WTC11 (cell line): ENCODE data around the gene CD9. TPM values are rescaled to one million over a fixed set of nuclear protein-coding genes. Genes with fewer than 3 reads are reported as not detected.

Experiments
- ATAC-seq: fragments of 200-7000 bp; cut with Tn5 transposase; 2 replicates; pipeline ENCODE4 v1.10.0; 2021; ENCODE audit warnings: mild to moderate bottlenecking, moderate library complexity
- CTCF ChIA-PET: fragments of 300-600 bp; sonication (Branson Sonifier 250); formaldehyde crosslinking; loops from one replicate; lab custom pipeline; 2021; ENCODE audit warnings: antibody characterized with exemption; lab: Charles Lee
- POLR2A ChIA-PET: fragments of 350-600 bp; sonication (Branson Sonifier 250); formaldehyde crosslinking; loops from one replicate; lab custom pipeline; 2021; ENCODE audit warnings: antibody characterized with exemption; lab: Charles Lee
- DNase-seq: peaks from one replicate; pipeline ENCODE4 v3.0.0; 2021; ENCODE audit warnings: low spot score
- H3K27ac Mint-ChIP-seq: 2 replicates; pipeline ENCODE4 v1.8.0; 2021; ENCODE audit warnings: mixed read lengths
- H3K27me3 Mint-ChIP-seq: 2 replicates; pipeline ENCODE4 v1.8.0; 2021; ENCODE audit warnings: low read depth, mild to moderate bottlenecking, moderate library complexity, mixed read lengths
- H3K36me3 Mint-ChIP-seq: 2 replicates; pipeline ENCODE4 v1.8.0; 2021; ENCODE audit warnings: mixed read lengths
- H3K4me1 Mint-ChIP-seq: 2 replicates; pipeline ENCODE4 v1.8.0; 2022; ENCODE audit warnings: mixed read lengths
- H3K4me3 Mint-ChIP-seq: 2 replicates; pipeline ENCODE4 v1.8.0; 2021; ENCODE audit warnings: mild to moderate bottlenecking, moderate library complexity, mixed read lengths
- H3K9me3 Mint-ChIP-seq: 2 replicates; pipeline ENCODE4 v1.8.0; 2021; ENCODE audit warnings: mixed read lengths
- CBFB ChIP-seq: sonication (generic); formaldehyde crosslinking; IDR thresholded peaks from 2 replicates; pipeline ENCODE4 v1.8.1; 2022; ENCODE audit warnings: mild to moderate bottlenecking, low read depth, missing genetic modification reagents
- GABPB1 ChIP-seq: sonication (generic); formaldehyde crosslinking; IDR thresholded peaks from 2 replicates; pipeline ENCODE4 v1.8.1; 2023; ENCODE audit warnings: mild to moderate bottlenecking, missing genetic modification reagents
- MXD4 ChIP-seq: fragments of 250-450 bp; sonication (Bioruptor Pico); IDR thresholded peaks from 2 replicates; pipeline ENCODE4 v1.8.0; 2021; ENCODE audit warnings: mild to moderate bottlenecking, moderate library complexity, borderline replicate concordance
- NFATC4 ChIP-seq: fragments of 250-450 bp; sonication (Bioruptor Pico); IDR thresholded peaks from 2 replicates; pipeline ENCODE4 v1.9.0; 2021; ENCODE audit warnings: mild to moderate bottlenecking
- RELA ChIP-seq: sonication (generic); formaldehyde crosslinking; IDR thresholded peaks from 2 replicates; pipeline ENCODE4 v1.8.1; 2022; ENCODE audit warnings: missing genetic modification reagents, mild to moderate bottlenecking, borderline replicate concordance
- SMAD4 ChIP-seq: sonication (generic); formaldehyde crosslinking; IDR thresholded peaks from 2 replicates; pipeline ENCODE4 v1.8.0; 2022; ENCODE audit warnings: mild to moderate bottlenecking, missing genetic modification reagents
- TEAD4 ChIP-seq: sonication (generic); formaldehyde crosslinking; IDR thresholded peaks from 2 replicates; pipeline ENCODE4 v1.8.0; 2022; ENCODE audit warnings: mild to moderate bottlenecking, missing genetic modification reagents
- ZNF232 ChIP-seq: sonication (generic); formaldehyde crosslinking; IDR thresholded peaks from 2 replicates; pipeline ENCODE4 v1.8.0; 2022; ENCODE audit warnings: mild to moderate bottlenecking, missing genetic modification reagents
- ZNF416 ChIP-seq: fragments of 250-450 bp; sonication (Bioruptor Pico); IDR thresholded peaks from 2 replicates; pipeline ENCODE4 v1.9.0; 2021; ENCODE audit warnings: mild to moderate bottlenecking, inconsistent platforms
- ZNF671 ChIP-seq: fragments of 250-450 bp; sonication (Bioruptor Pico); IDR thresholded peaks from 2 replicates; pipeline ENCODE4 v1.8.0; 2021; ENCODE audit warnings: mild to moderate bottlenecking
- total RNA-seq: library from RNA; stranded (reverse); gene quantifications from 3 replicates; pipeline ENCODE4 v1.2.3, GENCODE V29; 2021
- TF ChIP-seq, protein P1 (sequence below): fragments of 250-450 bp; sonication (Bioruptor Pico); IDR thresholded peaks from 2 replicates; pipeline ENCODE4 v1.9.0; 2021; ENCODE audit warnings: moderate library complexity, mild to moderate bottlenecking, inconsistent platforms, borderline replicate concordance
- TF ChIP-seq, protein P2 (sequence below): sonication (generic); formaldehyde crosslinking; conservative IDR thresholded peaks from 2 replicates; pipeline ENCODE4 v1.8.1; 2022; ENCODE audit warnings: mild to moderate bottlenecking, missing genetic modification reagents
- TF ChIP-seq, protein P3 (sequence below): sonication (generic); formaldehyde crosslinking; IDR thresholded peaks from 2 replicates; pipeline ENCODE4 v1.8.1; 2022; ENCODE audit warnings: missing genetic modification reagents, borderline replicate concordance
- TF ChIP-seq, protein P4 (sequence below): sonication (generic); formaldehyde crosslinking; IDR thresholded peaks from 2 replicates; pipeline ENCODE4 v1.8.0; 2022; ENCODE audit warnings: missing genetic modification reagents
- TF ChIP-seq, protein P5 (sequence below): fragments of 200-600 bp; IDR thresholded peaks from 2 replicates; pipeline ENCODE4 v1.8.0; 2022; ENCODE audit warnings: antibody characterized with exemption
- TF ChIP-seq, protein P6 (sequence below): fragments of 250-450 bp; sonication (Bioruptor Pico); IDR thresholded peaks from 2 replicates; pipeline ENCODE4 v2.1.2; 2022; ENCODE audit warnings: mild to moderate bottlenecking, moderate library complexity
- TF ChIP-seq, protein P7 (sequence below): fragments of 250-450 bp; sonication (Bioruptor Pico); IDR thresholded peaks from 2 replicates; pipeline ENCODE4 v1.9.0; 2021; ENCODE audit warnings: mild to moderate bottlenecking

The CD9 gene
- total RNA-seq, 1 experiment from 2014 or later, result 260 TPM

DNA sequence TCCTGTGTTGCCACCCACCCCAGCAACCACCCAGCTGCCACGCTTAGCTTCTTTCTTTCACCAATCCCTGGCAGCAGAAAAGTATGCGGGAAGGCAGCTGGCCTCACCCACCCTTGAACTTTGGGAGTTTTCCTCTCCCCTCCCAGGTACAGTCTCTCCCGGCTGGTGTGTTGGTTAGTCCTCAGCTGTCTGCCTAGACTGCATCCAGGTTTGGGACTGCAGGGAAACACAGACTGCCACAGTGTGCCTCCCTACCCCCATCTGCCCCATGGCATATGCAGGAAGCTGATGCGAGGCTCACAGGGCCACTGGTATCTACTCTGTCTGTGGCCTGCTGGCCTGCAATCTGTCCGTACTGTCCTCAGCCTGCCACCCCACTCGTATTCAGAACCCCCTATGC is 2.1 kb downstream of the CD9 start:
- H3K9me3 Mint-ChIP-seq, result no peaks in the 10 kb centered on the region
- POLR2A ChIA-PET, result interaction anchor here (0.6 to 2.1 kb wide), 2 partner anchors 12 to 75 kb away, joined by 3 to 13 read pairs; no protein-coding TSS in a partner anchor
- H3K36me3 Mint-ChIP-seq, result peaks cover 22% of the 10 kb centered on the region
- TF ChIP-seq GABPB1, result no peak
- 0 out of 2 replicates have a peak, but pooled peaks have one; percentile 26 for TF ChIP-seq RELA (CRISPR knock-in tag)
- peak overlapping the region; percentile 87 for H3K27ac Mint-ChIP-seq
- peaks cover 85% of the 10 kb centered on the region for H3K4me1 Mint-ChIP-seq
- H3K4me3 Mint-ChIP-seq, result peak overlapping the region; percentile 84
- peaks cover 7% of the 10 kb centered on the region; the same call in 1 of the 2 replicates for H3K27me3 Mint-ChIP-seq
- CTCF ChIA-PET, result interaction anchor here (0.9 to 16.4 kb wide), 4 partner anchors 9 to 82 kb away, joined by 3 to 431 read pairs (median 6); no protein-coding TSS in a partner anchor
- DNase-seq (no peak), ATAC-seq (no peak)

DNA sequence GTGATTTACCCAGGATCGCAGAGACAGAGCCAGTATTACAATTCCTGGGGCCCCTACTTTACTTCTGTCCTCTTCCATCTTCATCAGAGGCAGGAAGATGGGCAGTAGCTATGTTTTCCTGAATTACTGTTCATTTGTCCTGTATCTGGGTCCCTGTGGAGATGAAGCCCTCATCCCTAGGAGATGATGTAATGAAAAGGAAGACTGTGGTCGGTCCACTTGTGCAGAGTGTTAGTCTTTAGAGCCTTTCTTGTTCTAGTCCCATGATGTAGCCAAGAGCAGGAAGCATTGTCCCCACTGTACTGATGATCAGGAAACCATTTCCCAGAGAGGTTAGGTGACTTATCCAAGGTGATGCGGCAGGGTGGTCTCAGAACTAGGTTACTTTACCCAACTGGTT is 2.6 kb downstream of the CD9 start:
- peaks cover 7% of the 10 kb centered on the region; the same call in 1 of the 2 replicates for H3K27me3 Mint-ChIP-seq
- peaks cover 25% of the 10 kb centered on the region for H3K36me3 Mint-ChIP-seq
- peak overlapping the region; percentile 84 for H3K4me3 Mint-ChIP-seq
- no peaks in the 10 kb centered on the region for H3K9me3 Mint-ChIP-seq
- no peak for DNase-seq
- H3K4me1 Mint-ChIP-seq, result peaks cover 86% of the 10 kb centered on the region
- ChIA-PET CTCF (interaction anchor here (0.9 to 16.4 kb wide), 4 partner anchors 9 to 82 kb away, joined by 3 to 431 read pairs (median 6); no protein-coding TSS in a partner anchor), POLR2A (interaction anchor here (0.6 to 2.1 kb wide), 2 partner anchors 12 to 76 kb away, joined by 3 to 13 read pairs; no protein-coding TSS in a partner anchor)
- TF ChIP-seq, protein P1, sequence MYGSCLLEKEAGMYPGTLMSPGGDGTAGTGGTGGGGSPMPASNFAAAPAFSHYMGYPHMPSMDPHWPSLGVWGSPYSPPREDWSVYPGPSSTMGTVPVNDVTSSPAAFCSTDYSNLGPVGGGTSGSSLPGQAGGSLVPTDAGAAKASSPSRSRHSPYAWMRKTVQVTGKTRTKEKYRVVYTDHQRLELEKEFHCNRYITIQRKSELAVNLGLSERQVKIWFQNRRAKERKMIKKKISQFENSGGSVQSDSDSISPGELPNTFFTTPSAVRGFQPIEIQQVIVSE (CRISPR knock-in tag), result no peak
- TF ChIP-seq, protein P2, sequence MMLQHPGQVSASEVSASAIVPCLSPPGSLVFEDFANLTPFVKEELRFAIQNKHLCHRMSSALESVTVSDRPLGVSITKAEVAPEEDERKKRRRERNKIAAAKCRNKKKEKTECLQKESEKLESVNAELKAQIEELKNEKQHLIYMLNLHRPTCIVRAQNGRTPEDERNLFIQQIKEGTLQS, result no peak
- TF ChIP-seq TEAD4 (CRISPR knock-in tag) (no peak), ZNF416 (CRISPR knock-in tag) (no peak), NFATC4 (CRISPR knock-in tag) (no peak), CBFB (CRISPR knock-in tag) (no peak), ZNF671 (CRISPR knock-in tag) (no peak)
- TF ChIP-seq, protein P3, sequence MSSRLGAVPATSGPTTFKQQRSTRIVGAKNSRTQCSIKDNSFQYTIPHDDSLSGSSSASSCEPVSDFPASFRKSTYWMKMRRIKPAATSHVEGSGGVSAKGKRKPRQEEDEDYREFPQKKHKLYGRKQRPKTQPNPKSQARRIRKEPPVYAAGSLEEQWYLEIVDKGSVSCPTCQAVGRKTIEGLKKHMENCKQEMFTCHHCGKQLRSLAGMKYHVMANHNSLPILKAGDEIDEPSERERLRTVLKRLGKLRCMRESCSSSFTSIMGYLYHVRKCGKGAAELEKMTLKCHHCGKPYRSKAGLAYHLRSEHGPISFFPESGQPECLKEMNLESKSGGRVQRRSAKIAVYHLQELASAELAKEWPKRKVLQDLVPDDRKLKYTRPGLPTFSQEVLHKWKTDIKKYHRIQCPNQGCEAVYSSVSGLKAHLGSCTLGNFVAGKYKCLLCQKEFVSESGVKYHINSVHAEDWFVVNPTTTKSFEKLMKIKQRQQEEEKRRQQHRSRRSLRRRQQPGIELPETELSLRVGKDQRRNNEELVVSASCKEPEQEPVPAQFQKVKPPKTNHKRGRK (CRISPR knock-in tag), result no peak
- TF ChIP-seq, protein P4, sequence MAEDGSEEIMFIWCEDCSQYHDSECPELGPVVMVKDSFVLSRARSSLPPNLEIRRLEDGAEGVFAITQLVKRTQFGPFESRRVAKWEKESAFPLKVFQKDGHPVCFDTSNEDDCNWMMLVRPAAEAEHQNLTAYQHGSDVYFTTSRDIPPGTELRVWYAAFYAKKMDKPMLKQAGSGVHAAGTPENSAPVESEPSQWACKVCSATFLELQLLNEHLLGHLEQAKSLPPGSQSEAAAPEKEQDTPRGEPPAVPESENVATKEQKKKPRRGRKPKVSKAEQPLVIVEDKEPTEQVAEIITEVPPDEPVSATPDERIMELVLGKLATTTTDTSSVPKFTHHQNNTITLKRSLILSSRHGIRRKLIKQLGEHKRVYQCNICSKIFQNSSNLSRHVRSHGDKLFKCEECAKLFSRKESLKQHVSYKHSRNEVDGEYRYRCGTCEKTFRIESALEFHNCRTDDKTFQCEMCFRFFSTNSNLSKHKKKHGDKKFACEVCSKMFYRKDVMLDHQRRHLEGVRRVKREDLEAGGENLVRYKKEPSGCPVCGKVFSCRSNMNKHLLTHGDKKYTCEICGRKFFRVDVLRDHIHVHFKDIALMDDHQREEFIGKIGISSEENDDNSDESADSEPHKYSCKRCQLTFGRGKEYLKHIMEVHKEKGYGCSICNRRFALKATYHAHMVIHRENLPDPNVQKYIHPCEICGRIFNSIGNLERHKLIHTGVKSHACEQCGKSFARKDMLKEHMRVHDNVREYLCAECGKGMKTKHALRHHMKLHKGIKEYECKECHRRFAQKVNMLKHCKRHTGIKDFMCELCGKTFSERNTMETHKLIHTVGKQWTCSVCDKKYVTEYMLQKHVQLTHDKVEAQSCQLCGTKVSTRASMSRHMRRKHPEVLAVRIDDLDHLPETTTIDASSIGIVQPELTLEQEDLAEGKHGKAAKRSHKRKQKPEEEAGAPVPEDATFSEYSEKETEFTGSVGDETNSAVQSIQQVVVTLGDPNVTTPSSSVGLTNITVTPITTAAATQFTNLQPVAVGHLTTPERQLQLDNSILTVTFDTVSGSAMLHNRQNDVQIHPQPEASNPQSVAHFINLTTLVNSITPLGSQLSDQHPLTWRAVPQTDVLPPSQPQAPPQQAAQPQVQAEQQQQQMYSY (CRISPR knock-in tag), result no peak
- no peak for ATAC-seq
- H3K27ac Mint-ChIP-seq, result peak overlapping the region; percentile 87; the same call in 1 of the 2 replicates

DNA sequence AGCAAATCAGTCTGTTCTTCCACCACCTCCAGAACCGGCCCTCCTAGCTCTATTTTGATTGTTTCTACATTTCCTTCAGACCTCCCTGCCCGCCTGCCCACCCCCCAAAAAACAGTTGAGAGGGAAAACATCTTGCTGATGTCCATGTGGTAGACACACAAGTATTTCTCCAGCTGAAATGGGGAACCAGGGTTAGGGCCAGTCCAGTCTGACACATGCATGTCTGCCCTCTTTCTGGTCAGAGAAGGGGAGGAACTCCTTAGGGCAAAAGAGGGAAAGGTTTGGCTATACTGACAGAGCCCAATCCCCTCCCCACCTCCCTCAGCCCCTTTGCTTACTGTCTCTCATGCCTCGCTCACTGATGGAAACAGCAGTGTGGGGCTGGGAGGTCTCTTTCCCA is 3.4 kb downstream of the CD9 start:
- CTCF ChIA-PET, result interaction anchor here (1.4 to 16.4 kb wide), 5 partner anchors 9 to 81 kb away, joined by 5 to 431 read pairs (median 33); no protein-coding TSS in a partner anchor
- ATAC-seq (no peak), DNase-seq (no peak)
- Mint-ChIP-seq H3K9me3 (no peaks in the 10 kb centered on the region), H3K36me3 (peaks cover 27% of the 10 kb centered on the region), H3K27me3 (peaks cover 7% of the 10 kb centered on the region; the same call in 1 of the 2 replicates), H3K27ac (peak overlapping the region; percentile 87), H3K4me3 (no peak overlapping the region), H3K4me1 (peaks cover 83% of the 10 kb centered on the region)
- POLR2A ChIA-PET, result no interaction called here
- TF ChIP-seq ZNF416 (CRISPR knock-in tag) (no peak), SMAD4 (no peak), ZNF232 (CRISPR knock-in tag) (no peak), ZNF671 (CRISPR knock-in tag) (no peak), MXD4 (no peak)
- TF ChIP-seq, protein P5, sequence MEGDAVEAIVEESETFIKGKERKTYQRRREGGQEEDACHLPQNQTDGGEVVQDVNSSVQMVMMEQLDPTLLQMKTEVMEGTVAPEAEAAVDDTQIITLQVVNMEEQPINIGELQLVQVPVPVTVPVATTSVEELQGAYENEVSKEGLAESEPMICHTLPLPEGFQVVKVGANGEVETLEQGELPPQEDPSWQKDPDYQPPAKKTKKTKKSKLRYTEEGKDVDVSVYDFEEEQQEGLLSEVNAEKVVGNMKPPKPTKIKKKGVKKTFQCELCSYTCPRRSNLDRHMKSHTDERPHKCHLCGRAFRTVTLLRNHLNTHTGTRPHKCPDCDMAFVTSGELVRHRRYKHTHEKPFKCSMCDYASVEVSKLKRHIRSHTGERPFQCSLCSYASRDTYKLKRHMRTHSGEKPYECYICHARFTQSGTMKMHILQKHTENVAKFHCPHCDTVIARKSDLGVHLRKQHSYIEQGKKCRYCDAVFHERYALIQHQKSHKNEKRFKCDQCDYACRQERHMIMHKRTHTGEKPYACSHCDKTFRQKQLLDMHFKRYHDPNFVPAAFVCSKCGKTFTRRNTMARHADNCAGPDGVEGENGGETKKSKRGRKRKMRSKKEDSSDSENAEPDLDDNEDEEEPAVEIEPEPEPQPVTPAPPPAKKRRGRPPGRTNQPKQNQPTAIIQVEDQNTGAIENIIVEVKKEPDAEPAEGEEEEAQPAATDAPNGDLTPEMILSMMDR, result no peak
- TF ChIP-seq, protein P6, sequence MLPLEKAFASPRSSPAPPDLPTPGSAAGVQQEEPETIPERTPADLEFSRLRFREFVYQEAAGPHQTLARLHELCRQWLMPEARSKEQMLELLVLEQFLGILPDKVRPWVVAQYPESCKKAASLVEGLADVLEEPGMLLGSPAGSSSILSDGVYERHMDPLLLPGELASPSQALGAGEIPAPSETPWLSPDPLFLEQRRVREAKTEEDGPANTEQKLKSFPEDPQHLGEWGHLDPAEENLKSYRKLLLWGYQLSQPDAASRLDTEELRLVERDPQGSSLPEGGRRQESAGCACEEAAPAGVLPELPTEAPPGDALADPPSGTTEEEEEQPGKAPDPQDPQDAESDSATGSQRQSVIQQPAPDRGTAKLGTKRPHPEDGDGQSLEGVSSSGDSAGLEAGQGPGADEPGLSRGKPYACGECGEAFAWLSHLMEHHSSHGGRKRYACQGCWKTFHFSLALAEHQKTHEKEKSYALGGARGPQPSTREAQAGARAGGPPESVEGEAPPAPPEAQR, result no peak
- TF ChIP-seq, protein P7, sequence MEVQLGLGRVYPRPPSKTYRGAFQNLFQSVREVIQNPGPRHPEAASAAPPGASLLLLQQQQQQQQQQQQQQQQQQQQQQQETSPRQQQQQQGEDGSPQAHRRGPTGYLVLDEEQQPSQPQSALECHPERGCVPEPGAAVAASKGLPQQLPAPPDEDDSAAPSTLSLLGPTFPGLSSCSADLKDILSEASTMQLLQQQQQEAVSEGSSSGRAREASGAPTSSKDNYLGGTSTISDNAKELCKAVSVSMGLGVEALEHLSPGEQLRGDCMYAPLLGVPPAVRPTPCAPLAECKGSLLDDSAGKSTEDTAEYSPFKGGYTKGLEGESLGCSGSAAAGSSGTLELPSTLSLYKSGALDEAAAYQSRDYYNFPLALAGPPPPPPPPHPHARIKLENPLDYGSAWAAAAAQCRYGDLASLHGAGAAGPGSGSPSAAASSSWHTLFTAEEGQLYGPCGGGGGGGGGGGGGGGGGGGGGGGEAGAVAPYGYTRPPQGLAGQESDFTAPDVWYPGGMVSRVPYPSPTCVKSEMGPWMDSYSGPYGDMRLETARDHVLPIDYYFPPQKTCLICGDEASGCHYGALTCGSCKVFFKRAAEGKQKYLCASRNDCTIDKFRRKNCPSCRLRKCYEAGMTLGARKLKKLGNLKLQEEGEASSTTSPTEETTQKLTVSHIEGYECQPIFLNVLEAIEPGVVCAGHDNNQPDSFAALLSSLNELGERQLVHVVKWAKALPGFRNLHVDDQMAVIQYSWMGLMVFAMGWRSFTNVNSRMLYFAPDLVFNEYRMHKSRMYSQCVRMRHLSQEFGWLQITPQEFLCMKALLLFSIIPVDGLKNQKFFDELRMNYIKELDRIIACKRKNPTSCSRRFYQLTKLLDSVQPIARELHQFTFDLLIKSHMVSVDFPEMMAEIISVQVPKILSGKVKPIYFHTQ (CRISPR knock-in tag), result no peak
- TF ChIP-seq, protein P2, result no peak
